HEK293 (cell line): ENCODE measurements around the gene PLEKHG2.

ENCODE experiments used
- BCL11A ChIP-seq: fragments of 450-650 bp; formaldehyde crosslinking; IDR thresholded peaks from 2 replicates; pipeline ENCODE4 v1.5.1; 2016; ENCODE audit warnings: low read depth, missing biosample characterization, missing genetic modification characterization
- FEZF1 ChIP-seq: fragments of 450-650 bp; formaldehyde crosslinking; IDR thresholded peaks from 2 replicates; pipeline ENCODE4 v1.5.1; 2016; ENCODE audit warnings: missing biosample characterization, missing genetic modification characterization
- KLF7 ChIP-seq: fragments of 450-650 bp; formaldehyde crosslinking; IDR thresholded peaks from 2 replicates; pipeline ENCODE4 v1.5.1; 2016; ENCODE audit warnings: missing biosample characterization, missing genetic modification characterization, borderline replicate concordance
- MZF1 ChIP-seq: fragments of 450-650 bp; formaldehyde crosslinking; IDR thresholded peaks from 2 replicates; pipeline ENCODE4 v1.5.1; 2017; ENCODE audit warnings: missing biosample characterization, missing genetic modification characterization, borderline replicate concordance
- SP3 ChIP-seq: fragments of 450-650 bp; formaldehyde crosslinking; IDR thresholded peaks from 2 replicates; pipeline ENCODE4 v1.5.1; 2016; ENCODE audit warnings: missing biosample characterization, missing genetic modification characterization
- TRIM28 ChIP-seq: IDR thresholded peaks from 2 replicates; pipeline ENCODE4 v1.6.1; 2011; ENCODE audit warnings: low read length, control low read depth, borderline replicate concordance
- YY2 ChIP-seq: fragments of 450-650 bp; formaldehyde crosslinking; IDR thresholded peaks from 2 replicates; pipeline ENCODE4 v1.5.1; 2016; ENCODE audit warnings: missing biosample characterization, missing genetic modification characterization
- ZBTB20 ChIP-seq: fragments of 450-650 bp; formaldehyde crosslinking; IDR thresholded peaks from 2 replicates; pipeline ENCODE4 v1.5.1; 2016; ENCODE audit warnings: missing biosample characterization, missing genetic modification characterization
- ZBTB48 ChIP-seq: fragments of 450-650 bp; formaldehyde crosslinking; IDR thresholded peaks from 2 replicates; pipeline ENCODE4 v1.5.1; 2016; ENCODE audit warnings: missing biosample characterization, missing genetic modification characterization
- ZNF112 ChIP-seq: fragments of 450-650 bp; formaldehyde crosslinking; IDR thresholded peaks from 2 replicates; pipeline ENCODE4 v1.5.0; 2017; ENCODE audit warnings: missing biosample characterization, missing genetic modification characterization
- ZNF121 ChIP-seq: fragments of 450-650 bp; formaldehyde crosslinking; IDR thresholded peaks from 2 replicates; pipeline ENCODE4 v1.5.1; 2016; ENCODE audit warnings: missing biosample characterization, missing genetic modification characterization
- ZNF146 ChIP-seq: fragments of 450-650 bp; formaldehyde crosslinking; IDR thresholded peaks from 2 replicates; pipeline ENCODE4 v1.5.1; 2016; ENCODE audit warnings: missing biosample characterization, missing genetic modification characterization
- ZNF2 ChIP-seq: fragments of 450-650 bp; formaldehyde crosslinking; IDR thresholded peaks from 2 replicates; pipeline ENCODE4 v1.5.1; 2016; ENCODE audit warnings: missing biosample characterization, missing genetic modification characterization
- ZNF202 ChIP-seq: fragments of 450-650 bp; formaldehyde crosslinking; IDR thresholded peaks from 2 replicates; pipeline ENCODE4 v1.5.1; 2016; ENCODE audit warnings: missing biosample characterization, missing genetic modification characterization, borderline replicate concordance
- ZNF214 ChIP-seq: fragments of 450-650 bp; formaldehyde crosslinking; IDR thresholded peaks from 2 replicates; pipeline ENCODE4 v1.5.1; 2017; ENCODE audit warnings: missing biosample characterization, mild to moderate bottlenecking, missing genetic modification characterization, borderline replicate concordance
- ZNF239 ChIP-seq: fragments of 450-650 bp; formaldehyde crosslinking; IDR thresholded peaks from 2 replicates; pipeline ENCODE4 v1.5.1; 2016; ENCODE audit warnings: missing biosample characterization, missing genetic modification characterization
- ZNF24 ChIP-seq: fragments of 450-650 bp; formaldehyde crosslinking; IDR thresholded peaks from 2 replicates; pipeline ENCODE4 v1.5.1; 2016; ENCODE audit warnings: missing biosample characterization, missing genetic modification characterization
- ZNF266 ChIP-seq: fragments of 450-650 bp; formaldehyde crosslinking; IDR thresholded peaks from 2 replicates; pipeline ENCODE4 v1.5.1; 2016; ENCODE audit warnings: missing biosample characterization, missing genetic modification characterization, low read depth
- ZNF302 ChIP-seq: fragments of 450-650 bp; formaldehyde crosslinking; IDR thresholded peaks from 2 replicates; pipeline ENCODE4 v1.5.1; 2016; ENCODE audit warnings: missing biosample characterization, missing genetic modification characterization, low read depth
- ZNF404 ChIP-seq: fragments of 450-650 bp; formaldehyde crosslinking; IDR thresholded peaks from 2 replicates; pipeline ENCODE4 v1.5.1; 2017; ENCODE audit warnings: missing biosample characterization, missing genetic modification characterization
- ZNF416 ChIP-seq: fragments of 450-650 bp; formaldehyde crosslinking; IDR thresholded peaks from 2 replicates; pipeline ENCODE4 v1.5.1; 2016; ENCODE audit warnings: missing biosample characterization, missing genetic modification characterization
- ZNF48 ChIP-seq: fragments of 450-650 bp; formaldehyde crosslinking; IDR thresholded peaks from 2 replicates; pipeline ENCODE4 v1.5.1; 2016; ENCODE audit warnings: missing biosample characterization, missing genetic modification characterization
- ZNF529 ChIP-seq: fragments of 450-650 bp; formaldehyde crosslinking; IDR thresholded peaks from 2 replicates; pipeline ENCODE4 v1.5.1; 2017; ENCODE audit warnings: missing genetic modification characterization, missing biosample characterization; ENCODE audit not compliant: insufficient replicate concordance
- ZNF596 ChIP-seq: fragments of 450-650 bp; IDR thresholded peaks from 2 replicates; pipeline ENCODE4 v1.5.0; 2018; ENCODE audit warnings: missing biosample characterization, mild to moderate bottlenecking, missing genetic modification characterization, moderate library complexity
- ZXDB ChIP-seq: fragments of 450-650 bp; formaldehyde crosslinking; IDR thresholded peaks from 2 replicates; pipeline ENCODE4 v1.5.1; 2016; ENCODE audit warnings: missing biosample characterization, missing genetic modification characterization
- TF ChIP-seq, protein P1 (sequence below): fragments of 450-650 bp; formaldehyde crosslinking; IDR thresholded peaks from 2 replicates; pipeline ENCODE4 v1.5.1; 2017; ENCODE audit warnings: missing biosample characterization, missing genetic modification characterization
- TF ChIP-seq, protein P2 (sequence below): fragments of 450-650 bp; formaldehyde crosslinking; conservative IDR thresholded peaks from 2 replicates; pipeline ENCODE4 v1.5.1; 2016; ENCODE audit warnings: low read depth, missing biosample characterization, missing genetic modification characterization
- TF ChIP-seq, protein P3 (sequence below): fragments of 450-650 bp; formaldehyde crosslinking; IDR thresholded peaks from 2 replicates; pipeline ENCODE4 v1.5.1; 2016; ENCODE audit warnings: missing biosample characterization, missing genetic modification characterization
- TF ChIP-seq, protein P4 (sequence below): fragments of 450-650 bp; formaldehyde crosslinking; IDR thresholded peaks from 2 replicates; pipeline ENCODE4 v1.5.1; 2016; ENCODE audit warnings: missing biosample characterization, missing genetic modification characterization
- TF ChIP-seq, protein P5 (sequence below): IDR thresholded peaks from 2 replicates; pipeline ENCODE4 v1.6.1; 2011; ENCODE audit warnings: mild to moderate bottlenecking, low read depth, low read length, borderline replicate concordance

Gene PLEKHG2

DNA sequence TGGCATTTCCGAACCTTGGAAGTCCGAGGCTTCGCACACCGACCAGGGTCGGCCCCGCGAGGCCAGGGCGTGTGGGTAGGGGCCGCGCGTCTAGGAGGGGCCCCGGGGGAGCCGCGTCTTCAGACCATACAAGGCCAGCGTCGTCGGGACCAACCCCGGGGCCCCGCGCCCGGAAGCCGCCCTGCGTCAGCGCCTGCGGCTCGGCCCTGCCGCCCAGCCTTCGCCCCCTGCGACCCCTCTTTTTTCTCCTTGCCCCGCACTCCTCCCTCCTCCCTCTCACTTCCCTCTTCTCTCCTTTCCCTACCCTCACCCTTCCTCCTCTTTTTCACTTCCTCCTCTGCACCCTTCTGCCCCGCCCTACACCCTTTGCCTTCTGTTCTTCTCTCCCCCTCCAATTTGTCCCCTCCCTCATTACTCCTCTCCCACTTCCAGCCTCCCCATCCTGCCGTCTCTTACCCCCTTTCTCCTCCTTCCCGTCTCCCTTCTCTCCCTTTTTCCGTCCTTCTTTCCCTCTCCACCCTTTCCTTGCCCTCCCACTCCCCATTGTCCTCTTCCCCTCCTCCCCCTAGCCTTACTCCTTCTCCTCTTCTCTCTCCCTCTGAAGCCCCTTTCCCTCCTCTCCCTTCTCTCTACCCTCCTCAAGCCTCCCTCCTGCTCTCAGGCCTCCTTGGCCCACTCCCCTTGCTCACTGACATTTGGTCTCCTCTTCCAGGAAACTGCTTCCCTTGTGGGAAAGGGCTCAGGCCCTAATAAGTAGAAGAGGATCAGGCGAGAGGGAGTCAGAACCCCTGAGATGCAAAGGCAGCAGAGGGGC, 2.2 kb upstream of the PLEKHG2 start (continued):
- peak; percentile 24 for TF ChIP-seq ZNF266
- TF ChIP-seq ZNF24 = no peak
- no peak for TF ChIP-seq ZNF48 (tag by site-specific recombination)
- TF ChIP-seq, protein P1, sequence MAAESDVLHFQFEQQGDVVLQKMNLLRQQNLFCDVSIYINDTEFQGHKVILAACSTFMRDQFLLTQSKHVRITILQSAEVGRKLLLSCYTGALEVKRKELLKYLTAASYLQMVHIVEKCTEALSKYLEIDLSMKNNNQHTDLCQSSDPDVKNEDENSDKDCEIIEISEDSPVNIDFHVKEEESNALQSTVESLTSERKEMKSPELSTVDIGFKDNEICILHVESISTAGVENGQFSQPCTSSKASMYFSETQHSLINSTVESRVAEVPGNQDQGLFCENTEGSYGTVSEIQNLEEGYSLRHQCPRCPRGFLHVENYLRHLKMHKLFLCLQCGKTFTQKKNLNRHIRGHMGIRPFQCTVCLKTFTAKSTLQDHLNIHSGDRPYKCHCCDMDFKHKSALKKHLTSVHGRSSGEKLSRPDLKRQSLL (tag by site-specific recombination) = no peak; the same call in none of the 2 replicates
- no peak for TF ChIP-seq ZNF404 (tag by site-specific recombination)
- TF ChIP-seq ZNF112 (tag by site-specific recombination) = no peak
- no peak for TF ChIP-seq ZNF2 (tag by site-specific recombination)
- TF ChIP-seq KLF7 (tag by site-specific recombination) = peak; percentile 100
- no peak for TF ChIP-seq MZF1 (tag by site-specific recombination)
- TF ChIP-seq ZNF596 (tag by site-specific recombination) = no peak
- TF ChIP-seq TRIM28 = no peak
- TF ChIP-seq ZNF121 (tag by site-specific recombination) = no peak
- TF ChIP-seq ZNF202 (tag by site-specific recombination) = no peak
- peak; percentile 70; the same call in 1 of the 2 replicates for TF ChIP-seq ZNF239
- TF ChIP-seq, protein P2, sequence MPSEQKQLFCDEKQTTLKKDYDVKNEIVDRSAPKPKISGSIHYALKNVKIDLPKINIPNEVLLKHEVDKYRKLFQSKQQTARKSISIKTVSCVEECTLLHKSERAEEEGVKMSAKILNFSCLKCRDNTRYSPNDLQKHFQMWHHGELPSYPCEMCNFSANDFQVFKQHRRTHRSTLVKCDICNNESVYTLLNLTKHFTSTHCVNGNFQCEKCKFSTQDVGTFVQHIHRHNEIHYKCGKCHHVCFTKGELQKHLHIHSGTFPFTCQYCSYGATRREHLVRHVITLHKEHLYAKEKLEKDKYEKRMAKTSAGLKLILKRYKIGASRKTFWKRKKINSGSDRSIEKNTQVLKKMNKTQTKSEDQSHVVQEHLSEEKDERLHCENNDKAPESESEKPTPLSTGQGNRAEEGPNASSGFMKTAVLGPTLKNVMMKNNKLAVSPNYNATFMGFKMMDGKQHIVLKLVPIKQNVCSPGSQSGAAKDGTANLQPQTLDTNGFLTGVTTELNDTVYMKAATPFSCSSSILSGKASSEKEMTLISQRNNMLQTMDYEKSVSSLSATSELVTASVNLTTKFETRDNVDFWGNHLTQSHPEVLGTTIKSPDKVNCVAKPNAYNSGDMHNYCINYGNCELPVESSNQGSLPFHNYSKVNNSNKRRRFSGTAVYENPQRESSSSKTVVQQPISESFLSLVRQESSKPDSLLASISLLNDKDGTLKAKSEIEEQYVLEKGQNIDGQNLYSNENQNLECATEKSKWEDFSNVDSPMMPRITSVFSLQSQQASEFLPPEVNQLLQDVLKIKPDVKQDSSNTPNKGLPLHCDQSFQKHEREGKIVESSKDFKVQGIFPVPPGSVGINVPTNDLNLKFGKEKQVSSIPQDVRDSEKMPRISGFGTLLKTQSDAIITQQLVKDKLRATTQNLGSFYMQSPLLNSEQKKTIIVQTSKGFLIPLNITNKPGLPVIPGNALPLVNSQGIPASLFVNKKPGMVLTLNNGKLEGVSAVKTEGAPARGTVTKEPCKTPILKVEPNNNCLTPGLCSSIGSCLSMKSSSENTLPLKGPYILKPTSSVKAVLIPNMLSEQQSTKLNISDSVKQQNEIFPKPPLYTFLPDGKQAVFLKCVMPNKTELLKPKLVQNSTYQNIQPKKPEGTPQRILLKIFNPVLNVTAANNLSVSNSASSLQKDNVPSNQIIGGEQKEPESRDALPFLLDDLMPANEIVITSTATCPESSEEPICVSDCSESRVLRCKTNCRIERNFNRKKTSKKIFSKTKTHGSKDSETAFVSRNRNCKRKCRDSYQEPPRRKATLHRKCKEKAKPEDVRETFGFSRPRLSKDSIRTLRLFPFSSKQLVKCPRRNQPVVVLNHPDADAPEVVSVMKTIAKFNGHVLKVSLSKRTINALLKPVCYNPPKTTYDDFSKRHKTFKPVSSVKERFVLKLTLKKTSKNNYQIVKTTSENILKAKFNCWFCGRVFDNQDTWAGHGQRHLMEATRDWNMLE (tag by site-specific recombination) = no peak
- TF ChIP-seq, protein P3, sequence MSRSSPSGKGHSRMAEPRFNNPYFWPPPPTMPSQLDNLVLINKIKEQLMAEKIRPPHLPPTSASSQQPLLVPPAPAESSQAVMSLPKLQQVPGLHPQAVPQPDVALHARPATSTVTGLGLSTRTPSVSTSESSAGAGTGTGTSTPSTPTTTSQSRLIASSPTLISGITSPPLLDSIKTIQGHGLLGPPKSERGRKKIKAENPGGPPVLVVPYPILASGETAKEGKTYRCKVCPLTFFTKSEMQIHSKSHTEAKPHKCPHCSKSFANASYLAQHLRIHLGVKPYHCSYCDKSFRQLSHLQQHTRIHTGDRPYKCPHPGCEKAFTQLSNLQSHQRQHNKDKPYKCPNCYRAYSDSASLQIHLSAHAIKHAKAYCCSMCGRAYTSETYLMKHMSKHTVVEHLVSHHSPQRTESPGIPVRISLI (tag by site-specific recombination) = peak; percentile 35; the same call in 1 of the 2 replicates
- TF ChIP-seq, protein P4, sequence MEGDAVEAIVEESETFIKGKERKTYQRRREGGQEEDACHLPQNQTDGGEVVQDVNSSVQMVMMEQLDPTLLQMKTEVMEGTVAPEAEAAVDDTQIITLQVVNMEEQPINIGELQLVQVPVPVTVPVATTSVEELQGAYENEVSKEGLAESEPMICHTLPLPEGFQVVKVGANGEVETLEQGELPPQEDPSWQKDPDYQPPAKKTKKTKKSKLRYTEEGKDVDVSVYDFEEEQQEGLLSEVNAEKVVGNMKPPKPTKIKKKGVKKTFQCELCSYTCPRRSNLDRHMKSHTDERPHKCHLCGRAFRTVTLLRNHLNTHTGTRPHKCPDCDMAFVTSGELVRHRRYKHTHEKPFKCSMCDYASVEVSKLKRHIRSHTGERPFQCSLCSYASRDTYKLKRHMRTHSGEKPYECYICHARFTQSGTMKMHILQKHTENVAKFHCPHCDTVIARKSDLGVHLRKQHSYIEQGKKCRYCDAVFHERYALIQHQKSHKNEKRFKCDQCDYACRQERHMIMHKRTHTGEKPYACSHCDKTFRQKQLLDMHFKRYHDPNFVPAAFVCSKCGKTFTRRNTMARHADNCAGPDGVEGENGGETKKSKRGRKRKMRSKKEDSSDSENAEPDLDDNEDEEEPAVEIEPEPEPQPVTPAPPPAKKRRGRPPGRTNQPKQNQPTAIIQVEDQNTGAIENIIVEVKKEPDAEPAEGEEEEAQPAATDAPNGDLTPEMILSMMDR = no peak
- TF ChIP-seq ZNF146 (tag by site-specific recombination) = no peak; the same call in 1 of the 2 replicates
- TF ChIP-seq ZBTB48 (tag by site-specific recombination) = peak; percentile 85; the same call in 1 of the 2 replicates
- 0 out of 2 replicates have a peak, but pooled peaks have one; percentile 61 for TF ChIP-seq ZNF302
- TF ChIP-seq ZBTB20 = peak; percentile 100
- peak; percentile 86 for TF ChIP-seq BCL11A
- TF ChIP-seq ZNF529 (tag by site-specific recombination) = no peak
- peak; percentile 85; the same call in 1 of the 2 replicates for TF ChIP-seq ZXDB (tag by site-specific recombination)
- TF ChIP-seq SP3 = peak; percentile 91
- TF ChIP-seq, protein P5, sequence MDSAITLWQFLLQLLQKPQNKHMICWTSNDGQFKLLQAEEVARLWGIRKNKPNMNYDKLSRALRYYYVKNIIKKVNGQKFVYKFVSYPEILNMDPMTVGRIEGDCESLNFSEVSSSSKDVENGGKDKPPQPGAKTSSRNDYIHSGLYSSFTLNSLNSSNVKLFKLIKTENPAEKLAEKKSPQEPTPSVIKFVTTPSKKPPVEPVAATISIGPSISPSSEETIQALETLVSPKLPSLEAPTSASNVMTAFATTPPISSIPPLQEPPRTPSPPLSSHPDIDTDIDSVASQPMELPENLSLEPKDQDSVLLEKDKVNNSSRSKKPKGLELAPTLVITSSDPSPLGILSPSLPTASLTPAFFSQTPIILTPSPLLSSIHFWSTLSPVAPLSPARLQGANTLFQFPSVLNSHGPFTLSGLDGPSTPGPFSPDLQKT = no peak
- TF ChIP-seq ZNF214 (tag by site-specific recombination) = no peak; the same call in 1 of the 2 replicates
- 0 out of 2 replicates have a peak, but pooled peaks have one; percentile 2 for TF ChIP-seq ZNF416 (tag by site-specific recombination)
- peak; percentile 80 for TF ChIP-seq FEZF1 (tag by site-specific recombination)
- peak; percentile 74; the same call in 1 of the 2 replicates for TF ChIP-seq YY2
